NCI-H1105 treated with DMSO at 0.1 percent for 48 hours (cell line): ENCODE data around the gene PLEKHG7.

Experiments
- DNase-seq: peaks from one replicate; lab custom pipeline; 2025; lab: John Stamatoyannopoulos, UW

PLEKHG7 gene

DNA sequence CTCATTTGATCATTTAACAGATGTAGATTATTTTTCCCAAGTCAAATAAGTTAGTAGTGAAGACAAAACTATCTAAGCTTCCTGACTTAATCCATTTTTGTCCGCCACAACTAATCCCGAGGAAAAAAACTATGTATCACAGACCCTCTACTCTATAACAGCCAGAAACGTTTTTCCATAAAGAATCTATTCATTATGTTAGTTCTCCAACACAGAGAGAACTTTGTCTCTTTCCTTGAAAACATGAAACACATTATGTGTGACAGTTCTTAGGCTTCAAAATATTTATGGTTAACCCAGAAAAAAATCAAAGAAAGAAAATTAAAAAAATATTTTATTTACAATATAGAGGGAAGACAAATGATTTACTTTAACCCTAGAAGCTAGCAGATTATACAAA lies 100.1 kb downstream of the PLEKHG7 start:
- DNase-seq: no peak

DNA sequence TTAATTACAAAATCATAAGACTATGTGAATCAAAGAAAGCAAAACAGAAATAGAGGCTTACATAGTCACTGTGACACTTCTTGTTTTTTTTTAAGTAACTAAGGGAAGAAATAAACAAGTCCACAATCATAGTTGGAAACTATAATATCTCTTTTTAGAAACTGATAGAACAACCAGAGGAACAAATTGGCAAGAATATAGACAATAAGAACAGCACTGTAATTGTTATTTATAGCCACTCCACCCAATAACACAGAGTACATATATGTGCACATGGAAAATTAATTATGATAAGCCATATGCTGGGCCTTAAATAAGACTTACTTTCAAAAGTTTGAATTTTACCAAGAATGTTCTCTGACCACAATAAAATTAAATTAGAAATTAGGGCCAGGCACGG lies 101.1 kb downstream of the PLEKHG7 start:
- DNase-seq: no peak

DNA sequence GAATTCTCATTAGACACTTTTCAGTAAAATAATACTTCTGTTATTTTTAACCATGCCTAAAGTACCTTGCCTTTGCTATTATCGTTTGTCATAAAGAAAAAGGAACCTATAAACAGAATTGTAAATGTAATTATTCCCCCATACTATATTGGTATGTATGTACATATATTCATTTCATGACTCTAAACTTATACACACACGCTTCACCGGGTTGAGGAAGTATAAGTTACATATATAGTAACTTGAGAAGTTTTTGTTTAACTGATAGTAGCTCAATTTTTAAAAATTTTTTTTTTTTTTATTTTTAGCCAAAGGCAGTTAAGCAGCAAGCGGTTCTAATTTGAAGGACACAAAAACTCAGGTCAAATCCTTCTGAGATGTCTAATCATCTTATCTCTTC lies 107.6 kb downstream of the PLEKHG7 start:
- DNase-seq: no peak

DNA sequence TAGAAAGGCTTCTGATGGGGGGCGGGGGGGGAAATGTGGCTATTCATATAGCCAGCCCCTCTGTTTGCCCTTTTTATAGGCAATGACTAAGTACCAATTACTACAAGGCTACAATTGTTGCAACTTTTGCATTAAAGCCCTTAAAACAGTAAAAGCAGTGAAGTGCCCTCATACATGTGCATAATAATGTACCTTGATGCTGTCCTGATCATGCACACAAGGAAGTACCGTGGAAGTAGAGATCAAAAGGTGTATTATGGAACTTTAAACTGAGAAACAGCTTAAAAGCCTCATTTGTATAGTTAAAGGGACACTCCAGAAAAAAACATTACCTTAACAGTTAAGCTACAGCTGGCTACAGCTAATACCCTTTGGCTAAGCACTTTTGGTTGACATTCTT lies 111.8 kb downstream of the PLEKHG7 start:
- peak; percentile 3 for DNase-seq

DNA sequence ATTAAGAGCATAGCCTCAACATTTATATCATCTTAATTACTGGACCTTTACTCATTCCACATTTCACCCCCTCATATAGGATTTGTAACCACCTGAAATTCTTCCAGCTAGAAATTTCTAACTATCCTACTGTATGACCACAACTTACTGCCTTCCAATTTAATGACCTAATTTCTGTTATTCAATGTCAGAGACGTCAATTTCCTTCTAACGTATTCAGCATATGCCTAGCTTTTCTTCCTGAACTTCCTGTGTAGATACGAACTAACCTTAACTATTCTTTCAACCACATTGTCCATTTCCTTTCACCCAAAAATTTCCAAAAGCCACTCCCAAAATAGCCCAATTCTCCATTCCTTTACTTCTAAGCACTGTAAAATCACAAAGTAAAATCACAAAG lies 118.4 kb downstream of the PLEKHG7 start:
- no peak for DNase-seq
